Kidney (tissue), 14 donors: ENCODE results near the gene PLSCR5. TPM values are rescaled to one million over a fixed set of nuclear protein-coding genes. Genes with fewer than 3 reads are reported as not detected.

Experiments used
- DNase-seq, 5 donors: peaks; one replicate each; pipeline ENCODE4 v3.0.0-alpha.2; 2013 to 2020
- FAIRE-seq: peaks from 2 replicates; lab custom pipeline; 2012; peaks lifted over from hg19 to GRCh38; lab: Jason Lieb, UNC
- H3K27ac ChIP-seq, 2 donors: one replicate each; pipeline ENCODE4 v1.7.0; 2013; ENCODE audit warnings: low read depth in 2 of 2, low read length in 2 of 2, inconsistent platforms in 1 of 2
- H3K27me3 ChIP-seq: one replicate; pipeline ENCODE4 v1.7.1; 2013; ENCODE audit warnings: low read length, inconsistent platforms; ENCODE audit not compliant: control insufficient read depth, insufficient read depth
- H3K36me3 ChIP-seq, 3 donors: one replicate each; pipeline versions ENCODE4 v1.7.0 to v1.7.1; 2013; ENCODE audit warnings: low read length in 3 of 3, control low read depth in 1 of 3, inconsistent platforms in 1 of 3; ENCODE audit not compliant: insufficient read depth in 3 of 3, control insufficient read depth in 2 of 3
- H3K4me1 ChIP-seq, 3 donors: one replicate each; pipeline versions ENCODE4 v1.7.0 to v1.7.1; 2013; ENCODE audit warnings: low read length in 3 of 3, inconsistent platforms in 1 of 3, low read depth in 1 of 3; ENCODE audit not compliant: control insufficient read depth in 2 of 3, insufficient read depth in 2 of 3
- H3K4me3 ChIP-seq, 3 donors: one replicate each; pipeline versions ENCODE4 v1.7.0 to v1.8.1; 2013; ENCODE audit warnings: low read length in 3 of 3, control low read depth in 1 of 3, inconsistent platforms in 1 of 3
- H3K9ac ChIP-seq, 3 donors: one replicate each; pipeline versions ENCODE4 v1.7.0 to v1.7.1; 2013; ENCODE audit warnings: low read length in 3 of 3, control low read depth in 1 of 3, inconsistent platforms in 1 of 3
- H3K9me3 ChIP-seq, 3 donors: one replicate each; pipeline versions ENCODE4 v1.7.0 to v1.7.1; 2013; ENCODE audit warnings: low read length in 3 of 3, control low read depth in 1 of 3, inconsistent platforms in 1 of 3; ENCODE audit not compliant: control insufficient read depth in 2 of 3, insufficient read depth in 1 of 3
- intact Hi-C: fragments of 100-400 bp; cut with DNase I; formaldehyde crosslinking; loops from one replicate; pipeline ENCODE4 v1.11.1; 2022
- polyA plus RNA-seq: library from polyadenylated mRNA; stranded (reverse); fragments of 350-450 nt; fragmentation: Illumina TruSeq; extraction: RNeasy Lipid Tissue Mini Kit (QIAGEN cat#74804); gene quantifications from one replicate; pipeline ENCODE4 v1.2.3, GENCODE V29; 2014; ENCODE audit warnings: low read depth, low replicate concordance; ENCODE audit not compliant: insufficient read depth
- total RNA-seq: library from RNA; stranded (reverse); fragmentation: NEBNext Ultra II Directional; extraction: Animal tissue kit (Norgen Biotek cat#: 25700); gene quantifications from one replicate; pipeline ENCODE4 v1.2.1, GENCODE V29; 2021
- TF ChIP-seq, protein P1 (sequence below): IDR thresholded peaks from 3 replicates; pipeline ENCODE4 v1.5.1; 2012; ENCODE audit warnings: mild to moderate bottlenecking, moderate library complexity, borderline replicate concordance; ENCODE audit not compliant: insufficient read depth; ENCODE audit errors: extremely low read depth
- donor health status: control.
- donor health status: control.
- donor health status: control.
- donor health status: control.
- donor health status: control.
- donor health status: DM: yes; HTN: yes; CAD: no.
- donor health status: Normal renal cell carcinoma (clear cell type).

PLSCR5 gene
- total and polyA plus RNA-seq, 2 donors from 2014 or later, result not detected

DNA sequence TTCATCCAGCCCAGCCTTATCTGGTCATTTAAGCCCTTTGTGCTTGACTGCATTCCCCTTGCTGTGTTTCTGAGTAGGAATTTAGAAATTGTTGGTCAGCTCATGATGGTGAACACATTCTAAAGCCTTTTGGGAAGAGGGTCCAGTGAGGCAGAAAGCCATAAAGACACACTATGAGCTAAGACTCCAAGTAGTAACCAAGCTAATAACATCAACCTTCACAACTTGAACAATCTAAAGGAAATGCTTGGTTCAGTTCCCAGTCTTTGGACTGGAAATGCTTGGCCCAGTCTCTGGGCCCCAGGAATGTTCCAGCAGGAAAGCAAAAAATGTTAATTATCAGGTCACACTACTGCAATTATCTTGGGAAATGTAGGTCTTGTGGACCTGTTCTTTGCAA lies 68.5 kb downstream of the PLSCR5 start:
- no peaks in the 10 kb centered on the region for H3K9me3 ChIP-seq
- TF ChIP-seq, protein P1, sequence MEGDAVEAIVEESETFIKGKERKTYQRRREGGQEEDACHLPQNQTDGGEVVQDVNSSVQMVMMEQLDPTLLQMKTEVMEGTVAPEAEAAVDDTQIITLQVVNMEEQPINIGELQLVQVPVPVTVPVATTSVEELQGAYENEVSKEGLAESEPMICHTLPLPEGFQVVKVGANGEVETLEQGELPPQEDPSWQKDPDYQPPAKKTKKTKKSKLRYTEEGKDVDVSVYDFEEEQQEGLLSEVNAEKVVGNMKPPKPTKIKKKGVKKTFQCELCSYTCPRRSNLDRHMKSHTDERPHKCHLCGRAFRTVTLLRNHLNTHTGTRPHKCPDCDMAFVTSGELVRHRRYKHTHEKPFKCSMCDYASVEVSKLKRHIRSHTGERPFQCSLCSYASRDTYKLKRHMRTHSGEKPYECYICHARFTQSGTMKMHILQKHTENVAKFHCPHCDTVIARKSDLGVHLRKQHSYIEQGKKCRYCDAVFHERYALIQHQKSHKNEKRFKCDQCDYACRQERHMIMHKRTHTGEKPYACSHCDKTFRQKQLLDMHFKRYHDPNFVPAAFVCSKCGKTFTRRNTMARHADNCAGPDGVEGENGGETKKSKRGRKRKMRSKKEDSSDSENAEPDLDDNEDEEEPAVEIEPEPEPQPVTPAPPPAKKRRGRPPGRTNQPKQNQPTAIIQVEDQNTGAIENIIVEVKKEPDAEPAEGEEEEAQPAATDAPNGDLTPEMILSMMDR, result no peak
- H3K27me3 ChIP-seq, result no peaks in the 10 kb centered on the region
- no peak overlapping the region for H3K9ac ChIP-seq
- H3K4me3 ChIP-seq, result no peak overlapping the region
- H3K4me1 ChIP-seq, result peaks cover 0 to 11% (median 3%) of the 10 kb centered on the region in 3 donors
- intact Hi-C loops, result no loop called here
- DNase-seq, result no peak
- peak overlapping the region in 1 of 2 donors; percentile 3 for H3K27ac ChIP-seq
- peaks cover 0 to 6% (median 3%) of the 10 kb centered on the region in 3 donors for H3K36me3 ChIP-seq
- FAIRE-seq, result no peak

Other genes with a start within 250 kb of the PLSCR5 start
- 1.4 TPM for gene PLSCR2, start 135.8 kb downstream of the PLSCR5 start, total RNA-seq
- gene PLSCR2, start 135.8 kb downstream of the PLSCR5 start, polyA plus RNA-seq, result not detected
- gene PLSCR1, start 60.7 kb downstream of the PLSCR5 start, total RNA-seq, result 266 TPM
- 53.5 TPM for gene PLSCR1, start 60.7 kb downstream of the PLSCR5 start, polyA plus RNA-seq